ENCODE measurements around the gene FBXO10.

FBXO10 gene

GRCh38 chr9:37534412-37534811 is 41.8 kb downstream of the FBXO10 start:
- no peak overlapping the region for H3K4me3 Mint-ChIP-seq
- H3K9me3 Mint-ChIP-seq: no peaks in the 10 kb centered on the region
- no peak overlapping the region for H3K27ac Mint-ChIP-seq
- H3K36me3 Mint-ChIP-seq (ENCODE audit: low read depth): peaks cover 56% of the 10 kb centered on the region
- DNase-seq: no peak
- peaks cover 1% of the 10 kb centered on the region for H3K4me1 Mint-ChIP-seq
- H3K27me3 Mint-ChIP-seq (ENCODE audit: low read depth, poor library complexity): no peaks in the 10 kb centered on the region
- TF ChIP-seq, protein P1, sequence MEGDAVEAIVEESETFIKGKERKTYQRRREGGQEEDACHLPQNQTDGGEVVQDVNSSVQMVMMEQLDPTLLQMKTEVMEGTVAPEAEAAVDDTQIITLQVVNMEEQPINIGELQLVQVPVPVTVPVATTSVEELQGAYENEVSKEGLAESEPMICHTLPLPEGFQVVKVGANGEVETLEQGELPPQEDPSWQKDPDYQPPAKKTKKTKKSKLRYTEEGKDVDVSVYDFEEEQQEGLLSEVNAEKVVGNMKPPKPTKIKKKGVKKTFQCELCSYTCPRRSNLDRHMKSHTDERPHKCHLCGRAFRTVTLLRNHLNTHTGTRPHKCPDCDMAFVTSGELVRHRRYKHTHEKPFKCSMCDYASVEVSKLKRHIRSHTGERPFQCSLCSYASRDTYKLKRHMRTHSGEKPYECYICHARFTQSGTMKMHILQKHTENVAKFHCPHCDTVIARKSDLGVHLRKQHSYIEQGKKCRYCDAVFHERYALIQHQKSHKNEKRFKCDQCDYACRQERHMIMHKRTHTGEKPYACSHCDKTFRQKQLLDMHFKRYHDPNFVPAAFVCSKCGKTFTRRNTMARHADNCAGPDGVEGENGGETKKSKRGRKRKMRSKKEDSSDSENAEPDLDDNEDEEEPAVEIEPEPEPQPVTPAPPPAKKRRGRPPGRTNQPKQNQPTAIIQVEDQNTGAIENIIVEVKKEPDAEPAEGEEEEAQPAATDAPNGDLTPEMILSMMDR (IDR thresholded peaks at IDR 0.05): no peak

- no peaks in the 10 kb centered on the region for H3K9me3 Mint-ChIP-seq
- H3K4me3 Mint-ChIP-seq: no peak overlapping the region
- peaks cover 10% of the 10 kb centered on the region for H3K4me1 Mint-ChIP-seq
- no peak overlapping the region for H3K27ac Mint-ChIP-seq
- DNase-seq: no peak
- TF ChIP-seq, protein P1 (IDR thresholded peaks at IDR 0.05): no peak
- H3K27me3 Mint-ChIP-seq (ENCODE audit: low read depth, poor library complexity): no peaks in the 10 kb centered on the region
- peaks cover 59% of the 10 kb centered on the region for H3K36me3 Mint-ChIP-seq (ENCODE audit: low read depth)
Observed at GRCh38 chr9:37531699-37532098, 44.5 kb downstream of the FBXO10 start.

DNA sequence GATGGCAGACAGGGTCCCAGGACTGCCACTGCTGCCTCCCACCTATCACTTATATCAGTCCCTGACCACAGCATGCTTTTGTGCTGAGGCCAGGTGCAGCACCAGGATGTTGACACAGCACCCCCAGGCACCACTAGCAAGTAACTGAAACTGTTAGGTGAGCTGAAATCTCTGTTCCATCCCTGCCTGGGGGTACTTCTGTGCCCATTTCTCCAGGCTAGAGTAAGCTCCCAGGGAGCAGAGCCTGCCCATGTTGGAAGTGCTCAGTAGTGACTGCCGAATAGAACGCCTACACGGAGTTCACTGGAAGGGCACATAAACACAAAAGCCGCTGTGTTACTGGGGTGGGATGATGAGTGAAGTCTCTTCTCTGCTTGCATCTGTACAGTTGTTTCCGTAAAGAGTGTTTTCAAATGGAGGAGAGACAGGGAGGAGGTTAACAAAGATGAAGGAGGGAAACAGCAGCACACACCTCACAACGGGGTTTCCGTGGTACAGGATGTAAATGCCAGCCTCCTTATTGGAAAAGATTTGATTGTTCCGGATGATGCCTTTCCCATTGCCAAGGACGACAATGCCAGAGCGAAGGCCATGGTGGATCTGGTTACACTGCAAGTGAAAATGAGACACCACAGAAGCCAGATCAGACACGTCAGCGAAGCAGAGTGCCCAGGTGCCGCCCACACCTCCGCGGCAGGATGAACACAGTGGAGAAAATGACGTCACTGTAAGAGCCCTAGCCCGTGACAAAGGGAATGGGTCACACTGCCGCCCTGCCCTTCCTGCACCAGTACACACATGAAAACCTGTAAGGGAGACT is 47.3 kb downstream of the FBXO10 start:
- no peaks in the 10 kb centered on the region for H3K9me3 Mint-ChIP-seq
- H3K4me3 Mint-ChIP-seq: peak overlapping the region; percentile 4
- peak overlapping the region; percentile 86 for H3K27ac Mint-ChIP-seq
- peaks cover 10% of the 10 kb centered on the region for H3K4me1 Mint-ChIP-seq
- peaks cover 71% of the 10 kb centered on the region for H3K36me3 Mint-ChIP-seq (ENCODE audit: low read depth)
- peaks cover 4% of the 10 kb centered on the region for H3K27me3 Mint-ChIP-seq (ENCODE audit: low read depth, poor library complexity)
- DNase-seq: peak; percentile 17
- TF ChIP-seq, protein P1 (IDR thresholded peaks at IDR 0.05): no peak

DNA sequence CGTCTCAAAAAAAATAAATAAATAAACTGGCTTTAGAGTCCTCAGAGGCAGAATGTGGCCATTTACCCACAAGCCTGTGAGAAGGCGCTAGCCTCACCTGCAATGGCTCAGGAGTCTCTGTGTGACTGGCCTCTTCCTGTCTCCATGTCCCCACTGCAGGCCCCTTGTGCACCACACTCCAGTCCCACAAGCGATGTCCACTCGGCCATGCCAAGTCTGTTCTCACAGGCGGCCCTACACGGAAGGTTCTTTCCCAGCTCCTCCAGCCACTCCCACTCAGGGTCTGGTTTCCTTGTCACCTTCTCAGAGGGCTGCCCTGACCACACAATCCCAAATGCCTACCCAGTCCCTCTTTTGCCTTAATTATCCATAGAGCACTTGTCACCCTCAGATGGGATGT is 52.3 kb downstream of the FBXO10 start:
- H3K27ac Mint-ChIP-seq: peak overlapping the region; percentile 45
- TF ChIP-seq, protein P1 (IDR thresholded peaks at IDR 0.05): no peak
- peaks cover 5% of the 10 kb centered on the region for H3K27me3 Mint-ChIP-seq (ENCODE audit: low read depth, poor library complexity)
- no peaks in the 10 kb centered on the region for H3K9me3 Mint-ChIP-seq
- H3K4me1 Mint-ChIP-seq: peaks cover 4% of the 10 kb centered on the region
- no peak for DNase-seq
- no peak overlapping the region for H3K4me3 Mint-ChIP-seq
- peaks cover 78% of the 10 kb centered on the region for H3K36me3 Mint-ChIP-seq (ENCODE audit: low read depth)

DNA sequence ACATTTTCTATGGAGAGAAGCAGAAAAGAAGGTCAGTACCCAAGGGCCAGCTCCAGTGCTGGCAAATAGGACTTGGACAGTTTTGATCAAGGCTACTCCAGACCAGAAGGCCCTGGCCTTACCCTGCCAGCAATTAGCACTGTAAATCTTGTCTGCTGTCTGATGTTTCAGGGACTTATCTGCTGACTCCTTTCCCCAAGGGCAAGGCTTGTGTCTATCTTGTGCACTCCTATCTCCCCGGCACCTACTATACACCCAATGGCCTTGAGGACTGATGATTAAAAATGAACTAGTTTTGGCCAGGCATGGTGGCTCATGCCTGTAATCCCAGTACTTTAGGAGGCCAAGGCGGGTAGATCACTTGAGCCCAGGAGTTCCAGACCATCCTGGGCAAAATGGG is 53.2 kb downstream of the FBXO10 start:
- no peak for DNase-seq
- Mint-ChIP-seq H3K9me3 (no peaks in the 10 kb centered on the region), H3K27me3 (ENCODE audit: low read depth, poor library complexity) (peaks cover 8% of the 10 kb centered on the region), H3K4me3 (no peak overlapping the region), H3K36me3 (ENCODE audit: low read depth) (peaks cover 78% of the 10 kb centered on the region), H3K4me1 (no peaks in the 10 kb centered on the region), H3K27ac (no peak overlapping the region)
- TF ChIP-seq, protein P1 (IDR thresholded peaks at IDR 0.05): no peak

DNA sequence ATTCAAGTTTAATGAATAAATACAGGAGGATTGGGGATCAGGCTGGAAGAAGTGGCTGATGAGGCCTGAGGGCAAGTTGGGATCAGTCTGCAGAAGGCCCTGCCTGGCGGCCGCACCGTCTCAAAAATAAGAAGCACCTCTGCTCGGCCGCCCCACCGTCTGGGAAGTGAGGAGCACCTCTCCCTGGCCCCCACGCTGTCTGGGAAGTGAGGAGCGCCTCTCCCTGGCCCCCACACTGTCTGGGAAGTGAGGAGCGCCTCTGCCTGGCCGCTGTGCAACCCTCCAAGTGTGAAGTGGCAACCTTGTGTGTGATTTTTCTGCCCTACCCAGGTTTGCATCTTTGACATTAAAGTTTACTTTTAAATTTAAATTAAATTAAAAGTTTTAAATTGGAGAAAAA is 55.1 kb downstream of the FBXO10 start:
- H3K27ac Mint-ChIP-seq: peak overlapping the region; percentile 66
- TF ChIP-seq, protein P1 (IDR thresholded peaks at IDR 0.05): no peak
- H3K4me3 Mint-ChIP-seq: no peak overlapping the region
- DNase-seq: no peak
- peaks cover 5% of the 10 kb centered on the region for H3K27me3 Mint-ChIP-seq (ENCODE audit: low read depth, poor library complexity)
- no peaks in the 10 kb centered on the region for H3K4me1 Mint-ChIP-seq
- H3K9me3 Mint-ChIP-seq: no peaks in the 10 kb centered on the region
- H3K36me3 Mint-ChIP-seq (ENCODE audit: low read depth): peaks cover 69% of the 10 kb centered on the region

Data from nephron progenitor cell (in vitro differentiated cells).